Caco-2 (cell line): Measurements from ENCODE around the gene MEF2D. TPM values are rescaled to one million over a fixed set of nuclear protein-coding genes. Genes with fewer than 3 reads are reported as not detected.

Experiments used
- BruUV-seq: library from RNA; stranded (reverse); fragments of 400-500 nt; replicated peaks from 2 replicates; lab custom pipeline; 2021; lab: Mats Ljungman, UMichigan
- CTCF ChIA-PET: fragments of 300-600 bp; sonication (Branson Sonifier 250); formaldehyde crosslinking; loops from one replicate; lab custom pipeline; 2022; ENCODE audit warnings: antibody characterized with exemption; lab: Charles Lee
- POLR2A ChIA-PET: fragments of 300-600 bp; sonication (Branson Sonifier 250); formaldehyde crosslinking; loops from one replicate; lab custom pipeline; 2022; ENCODE audit warnings: antibody characterized with exemption; lab: Charles Lee
- DNase-seq, 2 experiments: peaks; one replicate each; pipeline versions ENCODE4 v3.0.0 to v3.0.0-alpha.2; 2020 to 2022
- H3K27me3 ChIP-seq: replicated peaks from 2 replicates; pipeline ENCODE4 v1.6.0; 2011; ENCODE audit warnings: low read length; ENCODE audit not compliant: control insufficient read depth, insufficient read depth
- H3K36me3 ChIP-seq: 2 replicates; pipeline ENCODE4 v1.5.1; 2011; ENCODE audit warnings: low read length; ENCODE audit not compliant: control insufficient read depth, insufficient read depth
- H3K4me1 ChIP-seq: fragments of 250-450 bp; sonication (Bioruptor Pico); 2 replicates; pipeline ENCODE4 v1.5.1; 2020; ENCODE audit warnings: mild to moderate bottlenecking
- H3K4me3 ChIP-seq: 2 replicates; pipeline ENCODE4 v1.5.1; 2011; ENCODE audit warnings: low read depth, mild to moderate bottlenecking, control low read depth, low read length
- H3K9me3 ChIP-seq: fragments of 250-450 bp; sonication (Bioruptor Pico); 2 replicates; pipeline ENCODE4 v1.5.1; 2020; ENCODE audit warnings: mild to moderate bottlenecking, moderate library complexity
- H3K27ac Mint-ChIP-seq: one replicate; pipeline ENCODE4 v1.8.0; 2022; ENCODE audit warnings: mixed read lengths; ENCODE audit not compliant: unreplicated experiment
- H3K27me3 Mint-ChIP-seq: one replicate; pipeline ENCODE4 v1.8.0; 2022; ENCODE audit warnings: mixed read lengths; ENCODE audit not compliant: insufficient read depth, unreplicated experiment
- H3K36me3 Mint-ChIP-seq: one replicate; pipeline ENCODE4 v1.8.0; 2022; ENCODE audit warnings: mild to moderate bottlenecking, mixed read lengths; ENCODE audit not compliant: insufficient read depth, unreplicated experiment
- H3K4me1 Mint-ChIP-seq: one replicate; pipeline ENCODE4 v1.8.0; 2022; ENCODE audit warnings: low read depth, mixed read lengths; ENCODE audit not compliant: unreplicated experiment
- H3K4me3 Mint-ChIP-seq: one replicate; pipeline ENCODE4 v1.8.0; 2022; ENCODE audit warnings: mild to moderate bottlenecking, moderate library complexity, mixed read lengths; ENCODE audit not compliant: unreplicated experiment
- H3K9me3 Mint-ChIP-seq: one replicate; pipeline ENCODE4 v1.8.0; 2022; ENCODE audit warnings: mixed read lengths; ENCODE audit not compliant: unreplicated experiment
- intact Hi-C: fragments of 100-400 bp; cut with micrococcal nuclease; formaldehyde crosslinking; loops from one replicate; pipeline ENCODE4 v1.10.0; 2022; ENCODE audit not compliant: unreplicated experiment
- total RNA-seq: library from RNA; stranded (reverse); gene quantifications from 2 replicates; pipeline ENCODE4 v1.2.3, GENCODE V29; 2022
- TF ChIP-seq, protein P1 (sequence below), 2 experiments: fragments of 200-600 bp in 1 of 2; IDR thresholded peaks; 1 replicate in 1 of 2; 2 replicates in 1 of 2; pipeline versions ENCODE4 v1.5.1 to v1.8.0; 2011 to 2022; ENCODE audit warnings: antibody characterized with exemption in 1 of 2, control low read depth in 1 of 2, inconsistent platforms in 1 of 2, low read depth in 1 of 2, low read length in 1 of 2, mild to moderate bottlenecking in 1 of 2, moderate library complexity in 1 of 2; ENCODE audit not compliant: insufficient read depth in 1 of 2, severe bottlenecking in 1 of 2, unreplicated experiment in 1 of 2

The MEF2D gene
- total RNA-seq, 1 experiment from 2014 or later, result 18.6 TPM

DNA sequence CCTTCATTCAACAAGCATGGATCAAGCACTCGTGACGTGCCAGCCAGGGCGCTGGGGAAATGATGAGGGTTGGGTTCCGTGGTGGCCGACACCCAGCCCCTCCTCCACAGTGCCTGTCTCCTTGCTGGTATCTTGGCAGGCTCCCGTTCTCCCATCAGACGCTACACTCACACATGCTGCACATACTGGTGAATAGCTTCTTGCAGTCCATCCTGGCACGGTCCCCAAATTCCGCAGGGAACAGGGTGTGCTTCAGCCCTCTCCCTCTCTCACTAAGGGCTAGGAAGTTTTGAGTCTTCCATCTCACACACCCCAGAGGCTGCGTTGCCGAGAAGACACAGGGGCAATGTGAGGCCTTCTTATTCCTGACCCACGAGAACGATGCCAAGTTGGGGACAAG is 10.1 kb upstream of the MEF2D start:
- Mint-ChIP-seq H3K4me3 (no peak overlapping the region), H3K4me1 (peaks cover under 1% of the 10 kb centered on the region), H3K36me3 (no peaks in the 10 kb centered on the region), H3K9me3 (no peaks in the 10 kb centered on the region), H3K27ac (no peak overlapping the region), H3K27me3 (no peaks in the 10 kb centered on the region)
- H3K27me3 ChIP-seq, result no peaks in the 10 kb centered on the region
- no TSS peak for BruUV-seq
- no peaks in the 10 kb centered on the region for H3K9me3 ChIP-seq
- CTCF ChIA-PET, result no interaction called here
- TF ChIP-seq, protein P1, sequence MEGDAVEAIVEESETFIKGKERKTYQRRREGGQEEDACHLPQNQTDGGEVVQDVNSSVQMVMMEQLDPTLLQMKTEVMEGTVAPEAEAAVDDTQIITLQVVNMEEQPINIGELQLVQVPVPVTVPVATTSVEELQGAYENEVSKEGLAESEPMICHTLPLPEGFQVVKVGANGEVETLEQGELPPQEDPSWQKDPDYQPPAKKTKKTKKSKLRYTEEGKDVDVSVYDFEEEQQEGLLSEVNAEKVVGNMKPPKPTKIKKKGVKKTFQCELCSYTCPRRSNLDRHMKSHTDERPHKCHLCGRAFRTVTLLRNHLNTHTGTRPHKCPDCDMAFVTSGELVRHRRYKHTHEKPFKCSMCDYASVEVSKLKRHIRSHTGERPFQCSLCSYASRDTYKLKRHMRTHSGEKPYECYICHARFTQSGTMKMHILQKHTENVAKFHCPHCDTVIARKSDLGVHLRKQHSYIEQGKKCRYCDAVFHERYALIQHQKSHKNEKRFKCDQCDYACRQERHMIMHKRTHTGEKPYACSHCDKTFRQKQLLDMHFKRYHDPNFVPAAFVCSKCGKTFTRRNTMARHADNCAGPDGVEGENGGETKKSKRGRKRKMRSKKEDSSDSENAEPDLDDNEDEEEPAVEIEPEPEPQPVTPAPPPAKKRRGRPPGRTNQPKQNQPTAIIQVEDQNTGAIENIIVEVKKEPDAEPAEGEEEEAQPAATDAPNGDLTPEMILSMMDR (IDR thresholded peaks at IDR 0.05; ENCODE audit: insufficient read depth in 1 of 2, low read depth in 1 of 2, low read length in 1 of 2, severe bottlenecking in 1 of 2, unreplicated experiment in 1 of 2), result no peak
- DNase-seq, result no peak
- no peaks in the 10 kb centered on the region for H3K36me3 ChIP-seq
- no peak overlapping the region for H3K4me3 ChIP-seq
- POLR2A ChIA-PET, result no interaction called here
- peaks cover 3% of the 10 kb centered on the region for H3K4me1 ChIP-seq
- intact Hi-C loops, result no loop called here

DNA sequence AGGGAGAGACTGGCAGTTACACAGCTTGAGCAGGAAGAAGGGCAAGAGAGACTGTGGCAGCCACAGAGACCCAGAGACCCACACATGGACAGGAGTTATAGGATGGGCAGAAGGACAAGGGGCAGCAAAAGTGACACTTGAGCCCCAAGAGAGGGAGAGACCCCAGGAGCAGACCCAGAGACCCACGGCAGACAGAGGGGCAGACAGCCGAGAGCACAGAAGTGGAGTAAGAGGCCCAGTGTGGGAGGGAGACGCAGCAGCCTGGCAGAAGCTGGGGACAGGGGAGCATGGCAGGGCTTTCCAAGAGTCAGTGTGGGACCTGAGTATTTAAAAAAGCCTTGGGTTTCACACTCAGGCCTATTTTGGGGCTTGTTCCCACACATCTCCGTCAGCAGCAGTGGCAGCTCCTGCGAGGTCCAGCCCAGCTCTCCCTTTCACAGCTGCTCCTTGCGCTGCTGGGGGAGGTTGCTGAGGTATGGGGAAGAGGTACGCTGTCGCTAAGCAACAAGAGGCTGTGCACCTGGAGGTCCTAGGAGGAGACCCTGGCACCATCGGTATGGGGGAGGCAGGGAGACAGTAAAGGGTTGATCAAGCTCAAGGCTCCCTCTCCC is 9.0 kb upstream of the MEF2D start:
- POLR2A ChIA-PET, result no interaction called here
- Histone ChIP-seq H3K36me3 (no peaks in the 10 kb centered on the region), H3K4me3 (no peak overlapping the region), H3K9me3 (no peaks in the 10 kb centered on the region), H3K27me3 (no peaks in the 10 kb centered on the region), H3K4me1 (peaks cover 11% of the 10 kb centered on the region)
- CTCF ChIA-PET, result no interaction called here
- Mint-ChIP-seq H3K4me3 (no peak overlapping the region), H3K27ac (no peak overlapping the region), H3K36me3 (peaks cover 7% of the 10 kb centered on the region), H3K4me1 (peaks cover 9% of the 10 kb centered on the region), H3K27me3 (no peaks in the 10 kb centered on the region), H3K9me3 (no peaks in the 10 kb centered on the region)
- DNase-seq, result no peak
- TF ChIP-seq, protein P1 (IDR thresholded peaks at IDR 0.05; ENCODE audit: insufficient read depth in 1 of 2, low read depth in 1 of 2, low read length in 1 of 2, severe bottlenecking in 1 of 2, unreplicated experiment in 1 of 2), result no peak
- no TSS peak for BruUV-seq
- intact Hi-C loops, result loop anchor here (10.0 kb wide), 1 partner anchor 95 kb away; the partner anchor contains the start of gene GPATCH4

GRCh38 chr1:156508955-156509234 is 8.3 kb upstream of the MEF2D start:
- H3K27ac Mint-ChIP-seq, result no peak overlapping the region
- ChIA-PET CTCF (no interaction called here), POLR2A (no interaction called here)
- no peaks in the 10 kb centered on the region for H3K9me3 Mint-ChIP-seq
- H3K4me1 ChIP-seq, result peaks cover 17% of the 10 kb centered on the region
- H3K27me3 Mint-ChIP-seq, result no peaks in the 10 kb centered on the region
- H3K27me3 ChIP-seq, result no peaks in the 10 kb centered on the region
- H3K4me1 Mint-ChIP-seq, result peaks cover 15% of the 10 kb centered on the region
- H3K4me3 Mint-ChIP-seq, result no peak overlapping the region
- no peaks in the 10 kb centered on the region for H3K36me3 ChIP-seq
- TF ChIP-seq, protein P1 (IDR thresholded peaks at IDR 0.05; ENCODE audit: insufficient read depth in 1 of 2, low read depth in 1 of 2, low read length in 1 of 2, severe bottlenecking in 1 of 2, unreplicated experiment in 1 of 2), result no peak
- no TSS peak for BruUV-seq
- H3K36me3 Mint-ChIP-seq, result peaks cover 7% of the 10 kb centered on the region
- H3K9me3 ChIP-seq, result no peaks in the 10 kb centered on the region
- intact Hi-C loops, result loop anchor here (10.0 kb wide), 1 partner anchor 96 kb away; the partner anchor contains the start of gene GPATCH4
- H3K4me3 ChIP-seq, result no peak overlapping the region
- DNase-seq, result no peak
